ENCODE data around the gene CPN1. TPM values are rescaled to one million over a fixed set of nuclear protein-coding genes. Genes with fewer than 3 reads are reported as not detected.
"Not testable (repeated sequence)": the region's sequence is repeated elsewhere in the genome, so short reads cannot be mapped to it uniquely, and the experiment has no call there.

CPN1 gene
- total and polyA plus RNA-seq, 2 experiments from 2014 or later, result not detected

GRCh38 chr10:100020142-100020885 is 61.4 kb downstream of the CPN1 start:
- Histone ChIP-seq H3F3A (ENCODE audit: insufficient read depth) (no peaks in the 10 kb centered on the region), H3K36me3 (ENCODE audit: low read depth) (no peaks in the 10 kb centered on the region), H3K9me2 (ENCODE audit: insufficient read depth) (no peaks in the 10 kb centered on the region), H3K9ac (no peak overlapping the region), H3K4me2 (ENCODE audit: unreplicated experiment) (no peak overlapping the region), H3K9me3 (ENCODE audit: low read depth) (no peaks in the 10 kb centered on the region), H3K4me3 (no peak overlapping the region), H4K20me1 (ENCODE audit: insufficient read depth) (no peaks in the 10 kb centered on the region), H3K4me1 (ENCODE audit: insufficient read depth) (no peaks in the 10 kb centered on the region), H3K27me3 (replicated peaks; ENCODE audit: insufficient read depth) (no peaks in the 10 kb centered on the region), H2AFZ (no peak overlapping the region), H3K27ac (no peak overlapping the region), H3K79me2 (ENCODE audit: insufficient read depth) (no peaks in the 10 kb centered on the region)
- 63 to 65% methylated on average over 5 of the region's 5 CpGs for WGBS, 2 experiments (ENCODE audit: low coverage in 1 of 2, low lambda C conversion rate in 2 of 2, missing lambda C conversion rate in 2 of 2)
- no peak for DNase-seq
- in situ Hi-C loops (cut with MboI), result no loop called here
- TF ChIP-seq EZH2 (IDR thresholded peaks at IDR 0.05; ENCODE audit: insufficient read depth, poor library complexity, severe bottlenecking), result no peak
- no peak for TF ChIP-seq EZH2phosphoT487 (IDR thresholded peaks at IDR 0.05; ENCODE audit: insufficient read depth, low read depth)

GRCh38 chr10:100019787-100020141 is 61.9 kb downstream of the CPN1 start:
- H4K20me1 ChIP-seq (ENCODE audit: insufficient read depth), result no peaks in the 10 kb centered on the region
- H3K9ac ChIP-seq, result no peak overlapping the region
- H2AFZ ChIP-seq, result no peak overlapping the region
- H3K9me2 ChIP-seq (ENCODE audit: insufficient read depth), result no peaks in the 10 kb centered on the region
- no peak overlapping the region for H3K4me3 ChIP-seq
- in situ Hi-C loops (cut with MboI), result no loop called here
- no peaks in the 10 kb centered on the region for H3K79me2 ChIP-seq (ENCODE audit: insufficient read depth)
- H3F3A ChIP-seq (ENCODE audit: insufficient read depth), result no peaks in the 10 kb centered on the region
- H3K36me3 ChIP-seq (ENCODE audit: low read depth), result no peaks in the 10 kb centered on the region
- no peak for TF ChIP-seq EZH2 (IDR thresholded peaks at IDR 0.05; ENCODE audit: insufficient read depth, poor library complexity, severe bottlenecking)
- no peak for TF ChIP-seq EZH2phosphoT487 (IDR thresholded peaks at IDR 0.05; ENCODE audit: insufficient read depth, low read depth)
- peak; percentile 18 for DNase-seq
- no peaks in the 10 kb centered on the region for H3K27me3 ChIP-seq (replicated peaks; ENCODE audit: insufficient read depth)
- no peak overlapping the region for H3K4me2 ChIP-seq (ENCODE audit: unreplicated experiment)
- no peak overlapping the region for H3K27ac ChIP-seq
- H3K9me3 ChIP-seq (ENCODE audit: low read depth), result no peaks in the 10 kb centered on the region
- 46 to 53% methylated on average over 3 of the region's 3 CpGs for WGBS, 2 experiments (ENCODE audit: low coverage in 1 of 2, low lambda C conversion rate in 2 of 2, missing lambda C conversion rate in 2 of 2)
- no peaks in the 10 kb centered on the region for H3K4me1 ChIP-seq (ENCODE audit: insufficient read depth)

- Histone ChIP-seq H4K20me1 (ENCODE audit: insufficient read depth) (no peaks in the 10 kb centered on the region), H3K36me3 (ENCODE audit: low read depth) (no peaks in the 10 kb centered on the region), H3K9me3 (ENCODE audit: low read depth) (no peaks in the 10 kb centered on the region), H2AFZ (no peak overlapping the region), H3K27ac (no peak overlapping the region), H3K4me3 (no peak overlapping the region), H3K27me3 (replicated peaks; ENCODE audit: insufficient read depth) (no peaks in the 10 kb centered on the region), H3K9ac (no peak overlapping the region), H3K4me2 (ENCODE audit: unreplicated experiment) (no peak overlapping the region), H3F3A (ENCODE audit: insufficient read depth) (peaks cover 13% of the 10 kb centered on the region), H3K4me1 (ENCODE audit: insufficient read depth) (peaks cover 4% of the 10 kb centered on the region; the same call in 1 of the 2 replicates), H3K79me2 (ENCODE audit: insufficient read depth) (peaks cover 3% of the 10 kb centered on the region), H3K9me2 (ENCODE audit: insufficient read depth) (no peaks in the 10 kb centered on the region)
- in situ Hi-C loops (cut with MboI), result no loop called here
- WGBS, 2 experiments (ENCODE audit: low coverage in 1 of 2, low lambda C conversion rate in 2 of 2, missing lambda C conversion rate in 2 of 2), result 86 to 91% methylated on average over 5 of the region's 5 CpGs
- DNase-seq, result no peak
- no peak for TF ChIP-seq EZH2 (IDR thresholded peaks at IDR 0.05; ENCODE audit: insufficient read depth, poor library complexity, severe bottlenecking)
- TF ChIP-seq EZH2phosphoT487 (IDR thresholded peaks at IDR 0.05; ENCODE audit: insufficient read depth, low read depth), result no peak
These were observed 67.5 kb downstream of the CPN1 start for GRCh38 chr10:100014071-100014762.

- H3F3A ChIP-seq (ENCODE audit: insufficient read depth), result peaks cover 19% of the 10 kb centered on the region
- peaks cover 4% of the 10 kb centered on the region; the same call in 1 of the 2 replicates for H3K4me1 ChIP-seq (ENCODE audit: insufficient read depth)
- TF ChIP-seq EZH2 (IDR thresholded peaks at IDR 0.05; ENCODE audit: insufficient read depth, poor library complexity, severe bottlenecking), result no peak
- no peak for TF ChIP-seq EZH2phosphoT487 (IDR thresholded peaks at IDR 0.05; ENCODE audit: insufficient read depth, low read depth)
- no peak overlapping the region for H3K4me2 ChIP-seq (ENCODE audit: unreplicated experiment)
- no peak overlapping the region for H2AFZ ChIP-seq
- no peak overlapping the region for H3K9ac ChIP-seq
- no peaks in the 10 kb centered on the region for H3K9me3 ChIP-seq (ENCODE audit: low read depth)
- in situ Hi-C loops (cut with MboI), result no loop called here
- no peak for DNase-seq
- no peaks in the 10 kb centered on the region for H4K20me1 ChIP-seq (ENCODE audit: insufficient read depth)
- no peak overlapping the region for H3K4me3 ChIP-seq
- no peaks in the 10 kb centered on the region for H3K9me2 ChIP-seq (ENCODE audit: insufficient read depth)
- peaks cover 9% of the 10 kb centered on the region for H3K79me2 ChIP-seq (ENCODE audit: insufficient read depth)
- no peak overlapping the region for H3K27ac ChIP-seq
- 77 to 83% methylated on average over 1 of the region's 1 CpG for WGBS, 2 experiments (ENCODE audit: low coverage in 1 of 2, low lambda C conversion rate in 2 of 2, missing lambda C conversion rate in 2 of 2)
- no peaks in the 10 kb centered on the region for H3K36me3 ChIP-seq (ENCODE audit: low read depth)
- H3K27me3 ChIP-seq (replicated peaks; ENCODE audit: insufficient read depth), result no peaks in the 10 kb centered on the region
These were observed 68.0 kb downstream of the CPN1 start for GRCh38 chr10:100013621-100014020.

- H3K4me3 ChIP-seq; DNase-seq; H3K9ac ChIP-seq; in situ Hi-C loops (cut with MboI); H3K4me2 ChIP-seq (ENCODE audit: unreplicated experiment); H3K9me2 ChIP-seq (ENCODE audit: insufficient read depth); H2AFZ ChIP-seq; H3K36me3 ChIP-seq (ENCODE audit: low read depth); H3K9me3 ChIP-seq (ENCODE audit: low read depth); H3K27me3 ChIP-seq (replicated peaks; ENCODE audit: insufficient read depth); H4K20me1 ChIP-seq (ENCODE audit: insufficient read depth); H3K27ac ChIP-seq: not testable (repeated sequence)
- Histone ChIP-seq H3K4me1 (ENCODE audit: insufficient read depth) (peaks cover 11% of the 10 kb centered on the region), H3F3A (ENCODE audit: insufficient read depth) (peaks cover 37% of the 10 kb centered on the region), H3K79me2 (ENCODE audit: insufficient read depth) (peaks cover 26% of the 10 kb centered on the region)
- WGBS, 2 experiments (ENCODE audit: low coverage in 1 of 2, low lambda C conversion rate in 2 of 2, missing lambda C conversion rate in 2 of 2), result 91 to 92% methylated on average over 19 to 20 of the region's 20 CpGs
These were observed 69.8 kb downstream of the CPN1 start for GRCh38 chr10:100011906-100012305.
